Muscle layer of duodenum (tissue), 2 donors: ENCODE data around the gene DYNC2I2.
A peak's percentile ranks its signal among the peaks of the same experiment; 100 is the strongest.
"Not testable (repeated sequence)": the region's sequence is repeated elsewhere in the genome, so short reads cannot be mapped to it uniquely, and the experiment has no call there.

ENCODE experiments used
- H3K27ac ChIP-seq: one replicate; pipeline ENCODE4 v1.7.0; 2013; ENCODE audit warnings: mild to moderate bottlenecking, low read length
- H3K27me3 ChIP-seq: one replicate; pipeline ENCODE4 v1.7.0; 2013; ENCODE audit warnings: low read depth, mild to moderate bottlenecking, control low read depth, low read length
- H3K36me3 ChIP-seq, 2 donors: one replicate each; pipeline ENCODE4 v1.7.0; 2013; ENCODE audit warnings: low read length in 2 of 2, control low read depth in 1 of 2, mild to moderate bottlenecking in 1 of 2; ENCODE audit not compliant: insufficient read depth in 2 of 2, control insufficient read depth in 1 of 2
- H3K4me1 ChIP-seq, 2 donors: one replicate each; pipeline ENCODE4 v1.7.0; 2013; ENCODE audit warnings: low read length in 2 of 2, mild to moderate bottlenecking in 2 of 2, control low read depth in 1 of 2, moderate library complexity in 1 of 2; ENCODE audit not compliant: insufficient read depth in 2 of 2, control insufficient read depth in 1 of 2
- H3K4me3 ChIP-seq, 2 donors: one replicate each; pipeline ENCODE4 v1.7.0; 2013; ENCODE audit warnings: low read length in 2 of 2, low read depth in 1 of 2, mild to moderate bottlenecking in 1 of 2
- H3K9me3 ChIP-seq, 2 donors: one replicate each; pipeline ENCODE4 v1.7.0; 2013; ENCODE audit warnings: low read length in 2 of 2, control low read depth in 1 of 2, mild to moderate bottlenecking in 1 of 2; ENCODE audit not compliant: control insufficient read depth in 1 of 2
- donor health status: healthy.

DYNC2I2 gene

GRCh38 chr9:128684325-128685199, 27.9 kb upstream of the DYNC2I2 start:
- Histone ChIP-seq H3K4me1 (peaks cover 7 to 25% of the 10 kb centered on the region in 2 donors), H3K36me3 (no peaks in the 10 kb centered on the region), H3K27ac (peak overlapping the region; percentile 84), H3K27me3 (no peaks in the 10 kb centered on the region), H3K9me3 (no peaks in the 10 kb centered on the region), H3K4me3 (peak overlapping the region; percentile 68 to 81)

DNA sequence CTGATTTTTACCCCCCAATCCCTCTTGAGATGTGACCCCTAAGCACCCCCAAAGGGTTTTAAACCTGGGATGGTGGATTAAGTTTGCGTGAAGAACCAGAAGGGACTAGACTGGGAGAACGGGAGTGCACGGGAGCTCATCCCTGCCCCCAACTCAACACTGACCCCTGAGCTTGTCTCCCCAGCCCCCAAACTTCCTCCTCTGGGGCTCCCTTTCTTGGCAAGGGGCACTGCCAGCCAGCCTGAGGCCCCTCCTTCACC, 27.3 kb upstream of the DYNC2I2 start:
- Histone ChIP-seq H3K27me3 (no peaks in the 10 kb centered on the region), H3K4me1 (peaks cover 7 to 25% of the 10 kb centered on the region in 2 donors), H3K27ac (peak overlapping the region; percentile 84), H3K4me3 (peak overlapping the region; percentile 68 to 81), H3K36me3 (no peaks in the 10 kb centered on the region), H3K9me3 (no peaks in the 10 kb centered on the region)

DNA sequence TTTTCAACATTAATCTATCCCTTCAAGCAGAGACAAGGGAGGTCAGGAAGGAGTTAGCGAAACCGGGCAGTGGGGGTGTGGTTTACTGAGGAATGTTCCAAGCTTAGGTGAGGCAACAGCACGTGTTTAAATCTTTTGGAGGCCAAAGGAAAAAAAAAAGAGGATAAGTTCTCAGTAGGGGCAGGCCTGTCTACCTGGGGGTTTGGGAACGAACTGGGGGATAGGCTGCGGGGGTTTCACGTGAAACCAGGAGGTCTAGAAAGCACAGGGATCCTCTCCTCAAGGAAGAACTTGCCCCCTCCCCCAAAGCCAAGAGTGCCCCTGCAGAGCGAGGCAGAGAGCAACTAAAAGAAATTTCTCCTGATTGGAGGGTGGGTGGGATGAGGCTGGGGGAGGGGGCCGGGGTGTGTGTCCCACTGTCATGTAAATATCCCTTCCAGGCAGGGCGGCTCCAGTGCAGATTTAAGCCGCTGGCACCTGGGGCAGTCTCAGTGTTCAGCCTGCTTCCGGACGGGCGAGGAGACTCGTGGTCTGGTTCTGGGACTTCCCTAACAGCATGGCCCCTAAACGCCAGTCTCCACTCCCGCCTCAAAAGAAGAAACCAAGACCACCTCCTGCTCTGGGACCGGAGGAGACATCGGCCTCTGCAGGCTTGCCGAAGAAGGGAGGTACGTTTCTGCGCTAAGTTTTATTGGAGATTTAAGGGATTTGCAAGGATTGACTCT, 26.9 kb upstream of the DYNC2I2 start:
- Histone ChIP-seq H3K27ac (peak overlapping the region; percentile 84), H3K9me3 (no peaks in the 10 kb centered on the region), H3K27me3 (no peaks in the 10 kb centered on the region), H3K4me1 (peaks cover 7 to 25% of the 10 kb centered on the region in 2 donors), H3K36me3 (no peaks in the 10 kb centered on the region), H3K4me3 (peak overlapping the region; percentile 68 to 81)

DNA sequence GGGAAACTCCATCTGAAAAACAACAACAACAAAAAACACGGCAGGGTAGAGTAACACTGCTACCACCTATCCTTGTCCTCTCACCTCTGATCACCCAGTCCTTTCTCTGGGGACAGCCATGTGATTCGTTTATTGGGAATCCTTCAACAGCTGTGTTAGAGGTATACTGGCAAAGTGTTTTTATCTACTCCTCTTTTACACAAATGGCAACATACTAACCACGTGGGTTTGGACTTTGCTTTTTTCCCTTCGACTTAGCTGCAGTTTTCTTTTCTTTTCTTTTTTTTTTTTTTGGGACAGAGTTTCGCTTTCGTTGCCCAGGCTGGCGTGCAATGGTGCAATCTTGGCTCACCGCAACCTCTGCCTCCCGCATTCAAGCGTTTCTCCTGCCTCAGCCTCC, 21.1 kb upstream of the DYNC2I2 start:
- Histone ChIP-seq H3K27ac (no peak overlapping the region), H3K9me3 (no peaks in the 10 kb centered on the region), H3K36me3 (no peaks in the 10 kb centered on the region), H3K27me3 (no peaks in the 10 kb centered on the region), H3K4me1 (no peaks in the 10 kb centered on the region), H3K4me3 (no peak overlapping the region)

DNA sequence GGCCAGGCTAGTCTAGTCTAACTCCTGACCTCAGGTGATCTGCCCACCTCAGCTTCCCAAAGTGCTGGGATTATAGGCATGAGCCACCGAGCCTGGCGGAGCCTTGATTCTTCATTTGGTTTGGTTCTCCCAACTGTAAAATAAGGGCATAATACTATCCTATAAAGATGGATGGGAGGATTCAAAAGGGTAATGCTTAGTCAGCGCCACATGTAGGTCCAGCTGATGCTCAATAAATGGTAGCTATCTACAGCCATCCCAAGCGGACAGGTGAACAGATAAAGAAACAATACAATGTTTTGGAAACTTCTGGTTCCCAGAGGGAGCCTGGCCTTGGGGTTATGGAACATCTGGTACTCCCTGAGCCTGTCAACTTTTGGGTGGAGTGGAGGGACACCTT, 18.7 kb upstream of the DYNC2I2 start:
- H3K27me3 ChIP-seq, result no peaks in the 10 kb centered on the region
- no peak overlapping the region for H3K27ac ChIP-seq

DNA sequence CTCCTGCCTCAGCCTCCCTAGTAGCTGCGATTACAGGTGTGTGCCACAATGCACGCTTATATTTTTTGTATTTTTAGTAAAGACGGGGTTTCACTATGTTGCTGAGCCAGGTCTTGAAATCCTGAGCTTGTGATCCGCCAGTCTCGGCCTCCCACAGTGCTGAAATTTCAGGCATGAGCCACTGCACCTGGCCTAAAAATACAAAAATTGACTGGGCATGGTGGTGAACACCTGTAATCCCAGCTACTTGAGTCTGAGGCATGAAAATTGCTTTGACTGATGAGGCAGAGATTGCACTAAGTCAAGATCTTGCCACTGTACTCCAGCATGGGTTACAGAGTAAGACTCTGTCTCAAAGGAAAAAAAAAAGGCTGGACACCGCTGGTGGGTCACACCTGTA, 13.1 kb upstream of the DYNC2I2 start:
- Histone ChIP-seq H3K27me3 (no peaks in the 10 kb centered on the region), H3K4me1 (no peaks in the 10 kb centered on the region), H3K36me3 (no peaks in the 10 kb centered on the region), H3K27ac (no peak overlapping the region), H3K4me3 (no peak overlapping the region), H3K9me3 (no peaks in the 10 kb centered on the region)

More for the DNA sequence above, 18.7 kb upstream of the DYNC2I2 start:
- Histone ChIP-seq H3K4me1 (no peaks in the 10 kb centered on the region), H3K9me3 (no peaks in the 10 kb centered on the region), H3K4me3 (no peak overlapping the region), H3K36me3 (no peaks in the 10 kb centered on the region)

- H3K36me3 ChIP-seq, H3K27me3 ChIP-seq, H3K4me3 ChIP-seq, H3K4me1 ChIP-seq, H3K27ac ChIP-seq, H3K9me3 ChIP-seq: not testable (repeated sequence)
Observed at GRCh38 chr9:128666481-128666941, 9.9 kb upstream of the DYNC2I2 start.

- Histone ChIP-seq H3K27me3 (no peaks in the 10 kb centered on the region), H3K27ac (no peak overlapping the region), H3K9me3 (no peaks in the 10 kb centered on the region), H3K4me3 (no peak overlapping the region), H3K4me1 (peaks cover 0 to 5% of the 10 kb centered on the region in 2 donors), H3K36me3 (peaks cover 0 to 3% of the 10 kb centered on the region in 2 donors)
Observed at GRCh38 chr9:128657796-128658195, 1.1 kb upstream of the DYNC2I2 start.

DNA sequence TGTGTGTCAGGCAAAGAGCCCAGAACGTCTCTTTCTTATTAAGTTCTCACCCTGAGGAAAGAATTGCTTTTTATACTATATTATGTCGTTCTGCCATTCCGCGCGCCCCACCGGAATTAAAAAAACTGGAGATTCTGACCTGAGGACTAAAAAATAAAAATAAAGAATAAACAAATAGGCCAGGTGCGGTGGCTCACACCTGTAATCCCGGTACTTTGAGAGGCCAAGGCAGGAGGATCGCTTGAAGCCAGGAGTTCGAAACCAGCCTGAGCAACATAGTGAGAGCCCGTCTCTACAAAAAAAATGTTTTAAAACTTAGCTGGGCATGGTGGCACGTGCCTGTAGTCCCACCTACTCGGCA, 677 bp upstream of the DYNC2I2 start:
- H3K9me3 ChIP-seq, result no peaks in the 10 kb centered on the region
- peak overlapping the region; percentile 100 for H3K27ac ChIP-seq
- no peaks in the 10 kb centered on the region for H3K27me3 ChIP-seq
- H3K36me3 ChIP-seq, result peaks cover 0 to 3% of the 10 kb centered on the region in 2 donors
- H3K4me1 ChIP-seq, result peaks cover 0 to 5% of the 10 kb centered on the region in 2 donors
- H3K4me3 ChIP-seq, result peak overlapping the region; percentile 83 to 85

DNA sequence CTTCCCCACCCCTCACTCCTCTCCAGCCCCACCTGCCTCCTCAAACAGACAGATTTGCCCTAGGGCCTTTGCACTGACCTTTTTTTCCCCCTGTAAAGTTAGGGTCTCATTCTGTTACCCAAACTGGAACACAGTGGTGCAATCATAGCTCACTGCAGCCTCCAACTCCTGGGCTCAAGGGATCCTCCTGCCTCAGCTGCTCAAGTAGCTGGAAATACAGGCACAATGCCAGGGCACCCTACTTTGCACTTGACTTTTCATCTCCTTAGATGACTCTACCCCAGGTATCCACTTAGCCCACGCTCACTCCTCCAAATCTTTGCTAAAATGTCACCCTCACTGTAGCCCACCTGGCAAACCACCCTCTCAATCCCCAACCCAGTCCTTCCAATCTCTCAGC, 2.2 kb downstream of the DYNC2I2 start:
- H3K36me3 ChIP-seq, result peaks cover 0 to 3% of the 10 kb centered on the region in 2 donors
- no peaks in the 10 kb centered on the region for H3K9me3 ChIP-seq
- peaks cover 0 to 5% of the 10 kb centered on the region in 2 donors for H3K4me1 ChIP-seq
- no peak overlapping the region for H3K27ac ChIP-seq
- H3K4me3 ChIP-seq, result no peak overlapping the region
- no peaks in the 10 kb centered on the region for H3K27me3 ChIP-seq

- Histone ChIP-seq H3K4me3 (no peak overlapping the region), H3K4me1 (peaks cover 0 to 5% of the 10 kb centered on the region in 2 donors), H3K27ac (no peak overlapping the region), H3K27me3 (no peaks in the 10 kb centered on the region), H3K9me3 (no peaks in the 10 kb centered on the region), H3K36me3 (peaks cover 0 to 3% of the 10 kb centered on the region in 2 donors)
Observed at GRCh38 chr9:128653908-128654307, 2.7 kb downstream of the DYNC2I2 start.
